Activated CD4-positive, alpha-beta T cell treated with anti-CD3 and anti-CD28 coated beads, Interleukin-2, amount 10 ng/mL, durations not matched to agents 7 days and 5 days (primary cell): ENCODE measurements around the gene CLASP1. TPM values are rescaled to one million over a fixed set of nuclear protein-coding genes. Genes with fewer than 3 reads are reported as not detected.
"Not testable (repeated sequence)": the region's sequence is repeated elsewhere in the genome, so short reads cannot be mapped to it uniquely, and the experiment has no call there.

ENCODE experiments used
- CTCF ChIA-PET: fragments of 350-600 bp; sonication (Branson Sonifier 250); formaldehyde crosslinking; loops from one replicate; lab custom pipeline; 2021; ENCODE audit warnings: antibody characterized with exemption; lab: Charles Lee
- POLR2A ChIA-PET: fragments of 350-600 bp; sonication (Branson Sonifier 250); formaldehyde crosslinking; loops from one replicate; lab custom pipeline; 2021; ENCODE audit warnings: antibody characterized with exemption; lab: Charles Lee
- DNase-seq: peaks from one replicate; pipeline ENCODE4 v3.0.0-alpha.2; 2020
- H3K27ac Mint-ChIP-seq: one replicate; pipeline ENCODE4 v1.8.0; 2021; ENCODE audit warnings: mild to moderate bottlenecking, moderate library complexity, mixed read lengths
- H3K27me3 Mint-ChIP-seq: one replicate; pipeline ENCODE4 v1.8.0; 2021; ENCODE audit warnings: mixed read lengths
- H3K36me3 Mint-ChIP-seq: one replicate; pipeline ENCODE4 v1.8.0; 2021; ENCODE audit warnings: low read depth, mixed read lengths
- H3K4me1 Mint-ChIP-seq: one replicate; pipeline ENCODE4 v1.8.0; 2021; ENCODE audit warnings: mixed read lengths
- H3K4me3 Mint-ChIP-seq: one replicate; pipeline ENCODE4 v1.8.0; 2021; ENCODE audit warnings: mild to moderate bottlenecking, moderate library complexity, mixed read lengths
- H3K9me3 Mint-ChIP-seq: one replicate; pipeline ENCODE4 v1.8.0; 2021; ENCODE audit warnings: mixed read lengths
- total RNA-seq, 2 experiments: library from RNA; stranded (reverse); gene quantifications; one replicate each; pipeline ENCODE4 v1.2.3, GENCODE V29; 2021

Gene CLASP1
- total RNA-seq, 2 experiments from 2014 or later, result 52.7 to 54.9 TPM

DNA sequence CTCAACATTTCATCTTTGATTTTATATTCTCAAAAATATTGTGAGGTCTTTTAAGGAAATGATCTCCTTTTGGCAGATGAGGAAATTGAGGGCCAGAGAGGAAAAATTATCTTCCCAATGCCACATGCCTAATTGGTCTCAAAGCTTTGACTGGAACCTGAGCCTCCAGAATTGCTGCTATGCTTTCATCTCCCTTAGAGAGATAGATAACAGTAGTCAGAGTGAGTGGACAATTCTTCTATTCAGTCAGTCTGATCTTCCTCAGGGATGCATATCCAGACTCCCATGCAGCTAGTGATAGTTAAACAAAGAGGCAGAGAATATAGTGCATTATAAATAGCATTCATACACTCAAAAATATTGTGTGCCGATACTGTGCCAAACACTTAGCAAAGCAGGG is 3.8 kb upstream of the CLASP1 start:
- Mint-ChIP-seq H3K27me3 (no peaks in the 10 kb centered on the region), H3K9me3 (no peaks in the 10 kb centered on the region), H3K27ac (no peak overlapping the region), H3K4me1 (peaks cover 44% of the 10 kb centered on the region), H3K4me3 (no peak overlapping the region), H3K36me3 (peaks cover 30% of the 10 kb centered on the region)
- ChIA-PET CTCF (no interaction called here), POLR2A (no interaction called here)
- no peak for DNase-seq

- Mint-ChIP-seq H3K27ac (peak overlapping the region; percentile 100), H3K36me3 (peaks cover 38% of the 10 kb centered on the region), H3K27me3 (no peaks in the 10 kb centered on the region), H3K4me1 (peaks cover 60% of the 10 kb centered on the region), H3K9me3 (no peaks in the 10 kb centered on the region), H3K4me3 (peak overlapping the region; percentile 95)
- CTCF ChIA-PET, result interaction anchor here (0.6 to 1.4 kb wide), 9 partner anchors 10 to 120 kb away, joined by 3 to 4 read pairs (median 3); partner anchors contain the start of gene RNU4ATAC
- peak; percentile 25 for DNase-seq
- POLR2A ChIA-PET, result interaction anchor here (0.7 to 1.3 kb wide), 3 partner anchors 47 to 120 kb away, joined by 3 to 12 read pairs (median 4); partner anchors contain the start of gene RNU4ATAC
Measured at GRCh38 chr2:121650315-121650930, 1.2 kb upstream of the CLASP1 start.

DNA sequence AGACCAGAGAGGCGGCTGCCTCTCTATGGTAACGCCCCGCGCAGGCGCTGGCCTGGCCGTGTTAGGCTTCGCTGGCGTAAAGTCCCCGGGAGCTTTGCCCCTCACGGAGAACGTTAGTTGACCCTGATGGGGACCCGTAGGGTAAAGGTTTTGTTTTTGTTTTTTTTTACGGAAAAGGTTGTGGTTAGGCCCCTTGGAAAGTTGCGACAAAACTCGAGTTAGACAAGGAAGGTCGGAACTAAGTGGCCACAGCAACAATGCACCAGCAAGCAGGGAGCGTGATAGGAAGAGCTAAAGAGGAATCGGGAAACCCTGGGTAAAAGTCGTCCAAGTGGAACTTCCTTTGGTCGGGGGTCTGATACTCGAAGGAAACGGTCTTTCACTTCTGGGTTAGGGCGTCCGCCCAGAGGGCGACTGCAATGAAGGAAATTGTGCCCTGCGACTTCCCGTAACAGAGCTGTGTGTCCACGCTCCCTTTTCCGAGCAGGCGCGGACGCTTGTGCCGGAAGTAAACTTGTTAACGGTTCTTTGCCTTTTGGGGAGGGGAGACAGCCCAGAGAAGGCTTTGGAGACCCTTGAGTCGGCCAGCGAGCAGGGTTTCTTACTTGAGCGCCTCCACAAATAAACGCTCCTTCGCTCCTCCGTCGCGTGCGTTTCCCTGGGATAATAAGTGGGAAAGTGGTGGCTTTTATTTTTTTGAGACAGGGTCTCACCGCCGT is 493 bp upstream of the CLASP1 start:
- peak; percentile 98 for DNase-seq
- peak overlapping the region; percentile 100 for H3K27ac Mint-ChIP-seq
- H3K4me1 Mint-ChIP-seq, result peaks cover 65% of the 10 kb centered on the region
- H3K4me3 Mint-ChIP-seq, result peak overlapping the region; percentile 95
- peaks cover 37% of the 10 kb centered on the region for H3K36me3 Mint-ChIP-seq
- ChIA-PET CTCF (interaction anchor here (0.6 to 1.4 kb wide), 14 partner anchors 8 to 294 kb away, joined by 3 to 4 read pairs (median 3); partner anchors contain the start of gene RNU4ATAC), POLR2A (interaction anchor here (0.6 to 1.3 kb wide), 5 partner anchors 15 to 119 kb away, joined by 3 to 12 read pairs (median 4); partner anchors contain the start of gene RNU4ATAC)
- H3K9me3 Mint-ChIP-seq, result no peaks in the 10 kb centered on the region
- no peaks in the 10 kb centered on the region for H3K27me3 Mint-ChIP-seq

- Mint-ChIP-seq H3K4me3 (peak overlapping the region; percentile 95), H3K27ac (peak overlapping the region; percentile 100), H3K4me1 (peaks cover 60% of the 10 kb centered on the region), H3K9me3 (no peaks in the 10 kb centered on the region), H3K27me3 (no peaks in the 10 kb centered on the region), H3K36me3 (peaks cover 27% of the 10 kb centered on the region)
- POLR2A ChIA-PET, result interaction anchor here (0.8 kb wide), 1 partner anchor 51 kb away, joined by 4 read pairs; no protein-coding TSS in a partner anchor
- CTCF ChIA-PET, result interaction anchor here (0.5 to 1.2 kb wide), 4 partner anchors 17 to 118 kb away, joined by 3 read pairs; partner anchors contain the start of gene RNU4ATAC
- DNase-seq, result peak; percentile 53
Measured at GRCh38 chr2:121648206-121649148, 785 bp downstream of the CLASP1 start.

- H3K4me3 Mint-ChIP-seq, result peak overlapping the region; percentile 95
- ChIA-PET POLR2A (no interaction called here), CTCF (interaction anchor here (0.8 kb wide), 1 partner anchor 53 kb away, joined by 3 read pairs; no protein-coding TSS in a partner anchor)
- DNase-seq, result no peak
- peak overlapping the region; percentile 68 for H3K27ac Mint-ChIP-seq
- no peaks in the 10 kb centered on the region for H3K9me3 Mint-ChIP-seq
- H3K4me1 Mint-ChIP-seq, result peaks cover 52% of the 10 kb centered on the region
- H3K36me3 Mint-ChIP-seq, result peaks cover 25% of the 10 kb centered on the region
- H3K27me3 Mint-ChIP-seq, result no peaks in the 10 kb centered on the region
Measured at GRCh38 chr2:121647396-121647795, 1.9 kb downstream of the CLASP1 start.

GRCh38 chr2:121644715-121645114 is 4.5 kb downstream of the CLASP1 start:
- ChIA-PET POLR2A (no interaction called here), CTCF (no interaction called here)
- H3K27me3 Mint-ChIP-seq, result no peaks in the 10 kb centered on the region
- H3K4me3 Mint-ChIP-seq, result no peak overlapping the region
- no peak for DNase-seq
- H3K9me3 Mint-ChIP-seq, result peaks cover 3% of the 10 kb centered on the region
- peaks cover 42% of the 10 kb centered on the region for H3K4me1 Mint-ChIP-seq
- no peak overlapping the region for H3K27ac Mint-ChIP-seq
- peaks cover 17% of the 10 kb centered on the region for H3K36me3 Mint-ChIP-seq

- DNase-seq, result no peak
- Mint-ChIP-seq H3K4me1 (peaks cover 42% of the 10 kb centered on the region), H3K27me3 (no peaks in the 10 kb centered on the region), H3K27ac (no peak overlapping the region), H3K4me3 (no peak overlapping the region), H3K9me3 (peaks cover 3% of the 10 kb centered on the region), H3K36me3 (peaks cover 24% of the 10 kb centered on the region)
- POLR2A ChIA-PET, result no interaction called here
- CTCF ChIA-PET, result interaction anchor here (0.8 kb wide), 1 partner anchor 11 kb away, joined by 3 read pairs; no protein-coding TSS in a partner anchor
Measured at GRCh38 chr2:121643877-121644276, 5.4 kb downstream of the CLASP1 start.

- ChIA-PET POLR2A (no interaction called here), CTCF (interaction anchor here (1.6 kb wide), 1 partner anchor 9 kb away, joined by 4 read pairs; no protein-coding TSS in a partner anchor)
- no peak for DNase-seq
- H3K27ac Mint-ChIP-seq, result no peak overlapping the region
- H3K27me3 Mint-ChIP-seq, result no peaks in the 10 kb centered on the region
- H3K36me3 Mint-ChIP-seq, result peaks cover 31% of the 10 kb centered on the region
- H3K4me1 Mint-ChIP-seq, result peaks cover 29% of the 10 kb centered on the region
- H3K9me3 Mint-ChIP-seq, result peaks cover 8% of the 10 kb centered on the region
- no peak overlapping the region for H3K4me3 Mint-ChIP-seq
Measured at GRCh38 chr2:121640380-121641316, 8.6 kb downstream of the CLASP1 start.

DNA sequence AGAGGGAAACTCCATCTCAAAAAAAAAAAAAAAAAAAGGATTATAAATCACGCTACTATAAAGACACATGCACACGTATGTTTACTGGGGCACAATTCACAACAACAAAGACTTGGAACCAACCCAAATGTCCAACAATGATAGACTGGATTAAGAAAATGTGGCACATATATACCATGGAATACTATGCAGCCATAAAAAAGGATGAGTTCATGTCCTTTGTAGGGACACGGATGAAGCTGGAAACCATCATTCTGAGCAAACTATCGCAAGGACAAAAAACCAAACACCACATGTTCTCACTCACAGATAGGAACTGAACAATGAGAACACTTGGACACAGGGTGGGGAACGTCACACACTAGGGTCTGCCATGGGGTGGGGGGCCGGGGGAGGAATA is 9.4 kb downstream of the CLASP1 start:
- Mint-ChIP-seq H3K36me3 (peaks cover 27% of the 10 kb centered on the region), H3K4me1 (peaks cover 28% of the 10 kb centered on the region)
- CTCF ChIA-PET, result interaction anchor here (1.6 kb wide), 1 partner anchor 10 kb away, joined by 4 read pairs; no protein-coding TSS in a partner anchor

DNA sequence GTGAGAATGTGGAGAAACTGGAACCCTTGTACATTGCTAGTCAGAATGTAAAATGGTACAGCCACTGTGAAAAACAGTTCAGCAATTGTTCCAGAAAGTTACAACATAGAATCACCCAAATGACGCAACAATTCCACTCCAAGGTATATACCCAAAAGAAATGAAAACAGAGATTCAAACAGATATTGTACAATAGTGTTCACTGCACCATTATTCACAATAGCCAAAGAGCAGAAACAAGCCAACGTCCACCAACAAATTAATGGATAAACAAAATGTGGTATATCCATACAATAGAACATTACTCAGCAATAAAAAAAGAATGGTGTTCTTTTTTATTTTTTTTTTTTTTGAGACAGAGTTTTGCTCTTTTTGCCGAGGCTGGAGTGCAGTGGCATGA is 10.9 kb downstream of the CLASP1 start:
- DNase-seq, result no peak
- no peak overlapping the region for H3K4me3 Mint-ChIP-seq
- H3K36me3 Mint-ChIP-seq, result peaks cover 29% of the 10 kb centered on the region

More for the DNA sequence above, 9.4 kb downstream of the CLASP1 start:
- H3K27ac Mint-ChIP-seq, POLR2A ChIA-PET, H3K4me3 Mint-ChIP-seq, H3K27me3 Mint-ChIP-seq, H3K9me3 Mint-ChIP-seq, DNase-seq: not testable (repeated sequence)

GRCh38 chr2:121635371-121635770 is 13.9 kb downstream of the CLASP1 start:
- ChIA-PET CTCF (no interaction called here), POLR2A (interaction anchor here (0.6 kb wide), 1 partner anchor 14 kb away, joined by 3 read pairs; the partner anchor contains the start of gene CLASP1)
- Mint-ChIP-seq H3K4me1 (peaks cover 29% of the 10 kb centered on the region), H3K4me3 (no peak overlapping the region), H3K36me3 (peaks cover 26% of the 10 kb centered on the region), H3K9me3 (peaks cover 8% of the 10 kb centered on the region), H3K27me3 (no peaks in the 10 kb centered on the region), H3K27ac (peak overlapping the region; percentile 52)
- no peak for DNase-seq

More for the DNA sequence above, 10.9 kb downstream of the CLASP1 start:
- H3K4me1 Mint-ChIP-seq, result peaks cover 35% of the 10 kb centered on the region
- CTCF ChIA-PET, result no interaction called here
- no peak overlapping the region for H3K27ac Mint-ChIP-seq
- H3K9me3 Mint-ChIP-seq, result peaks cover 8% of the 10 kb centered on the region
- POLR2A ChIA-PET, result no interaction called here
- no peaks in the 10 kb centered on the region for H3K27me3 Mint-ChIP-seq
